Measurements from ENCODE around the gene ARMH3. TPM values are rescaled to one million over a fixed set of nuclear protein-coding genes. Genes with fewer than 3 reads are reported as not detected.

ARMH3 gene
- total and polyA plus RNA-seq, 10 donors = 11.6 to 37.4 (median 21.6) TPM

DNA sequence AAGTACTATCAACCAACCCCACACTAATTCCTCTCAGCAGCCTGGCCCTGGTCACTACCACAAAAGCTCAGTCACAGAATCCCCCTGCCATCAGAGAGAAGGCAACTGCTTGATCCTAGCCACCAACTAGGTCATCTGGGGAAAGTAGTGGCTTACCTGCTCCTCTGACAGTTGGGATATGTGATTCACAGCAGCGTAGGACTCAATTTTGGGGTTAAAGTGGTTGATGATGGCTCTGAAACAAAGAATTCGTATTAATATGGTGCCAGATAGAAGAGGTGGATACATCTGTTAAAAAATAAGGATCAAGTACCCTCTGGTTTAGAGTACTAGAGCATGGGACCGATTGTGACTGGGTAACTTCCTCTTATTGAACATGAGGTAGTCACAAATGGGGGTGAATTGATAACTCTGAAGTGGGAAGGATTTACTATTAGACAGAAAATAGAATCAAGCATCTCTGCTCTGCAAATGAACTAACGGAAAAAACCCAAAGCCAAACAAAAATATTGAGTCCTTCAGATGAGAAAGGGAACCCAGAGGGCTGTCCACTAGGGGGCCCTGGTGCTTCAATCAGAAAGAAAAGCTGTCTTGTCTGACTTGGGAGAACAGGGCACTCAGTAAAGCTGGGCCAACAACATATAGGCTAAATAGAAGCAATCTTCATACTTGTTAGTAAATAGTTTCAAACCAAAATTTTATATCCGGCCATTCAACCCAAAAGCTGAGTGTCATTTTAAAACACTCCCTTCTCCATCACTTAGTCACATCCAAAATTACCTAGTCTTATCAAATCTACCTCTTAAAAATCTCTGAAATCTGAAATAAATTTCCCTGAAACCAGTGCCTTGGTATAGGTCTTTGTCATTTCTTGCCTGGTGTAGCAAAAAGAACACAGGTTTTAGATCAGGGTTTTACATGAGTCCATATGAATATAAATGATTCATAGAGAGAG is 166.4 kb downstream of the ARMH3 start:
- no peaks in the 10 kb centered on the region for H3K27me3 ChIP-seq (replicated peaks in 1 of 7)
- intact Hi-C loops (cut with DNase I; ENCODE audit: low total_unique reads) = loop anchor here (5.0 kb wide), 1 partner anchor 123 kb away; no protein-coding TSS in a partner anchor
- H3K4me3 ChIP-seq = no peak overlapping the region
- peak; percentile 84 for DNase-seq
- peaks cover 0 to 36% (median 0%) of the 10 kb centered on the region in 6 donors for H3K36me3 ChIP-seq
- H3K4me1 ChIP-seq = peaks cover 0 to 51% (median 14%) of the 10 kb centered on the region in 6 donors
- H3K9me3 ChIP-seq = no peaks in the 10 kb centered on the region
- peak overlapping the region in 3 of 8 donors; percentile 7 to 64 (median 19) for H3K27ac ChIP-seq
- no peak for TF ChIP-seq POLR2AphosphoS5 (IDR thresholded peaks at IDR 0.05)
- no peak for TF ChIP-seq POLR2A (IDR thresholded peaks at IDR 0.05)
- TF ChIP-seq, protein P1, sequence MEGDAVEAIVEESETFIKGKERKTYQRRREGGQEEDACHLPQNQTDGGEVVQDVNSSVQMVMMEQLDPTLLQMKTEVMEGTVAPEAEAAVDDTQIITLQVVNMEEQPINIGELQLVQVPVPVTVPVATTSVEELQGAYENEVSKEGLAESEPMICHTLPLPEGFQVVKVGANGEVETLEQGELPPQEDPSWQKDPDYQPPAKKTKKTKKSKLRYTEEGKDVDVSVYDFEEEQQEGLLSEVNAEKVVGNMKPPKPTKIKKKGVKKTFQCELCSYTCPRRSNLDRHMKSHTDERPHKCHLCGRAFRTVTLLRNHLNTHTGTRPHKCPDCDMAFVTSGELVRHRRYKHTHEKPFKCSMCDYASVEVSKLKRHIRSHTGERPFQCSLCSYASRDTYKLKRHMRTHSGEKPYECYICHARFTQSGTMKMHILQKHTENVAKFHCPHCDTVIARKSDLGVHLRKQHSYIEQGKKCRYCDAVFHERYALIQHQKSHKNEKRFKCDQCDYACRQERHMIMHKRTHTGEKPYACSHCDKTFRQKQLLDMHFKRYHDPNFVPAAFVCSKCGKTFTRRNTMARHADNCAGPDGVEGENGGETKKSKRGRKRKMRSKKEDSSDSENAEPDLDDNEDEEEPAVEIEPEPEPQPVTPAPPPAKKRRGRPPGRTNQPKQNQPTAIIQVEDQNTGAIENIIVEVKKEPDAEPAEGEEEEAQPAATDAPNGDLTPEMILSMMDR (IDR thresholded peaks at IDR 0.05 in 8 of 11, conservative IDR thresholded peaks at IDR 0.05 in 3 of 11) = peak; percentile 55 to 86 (median 76)
- 53 to 70% (median 58%) methylated on average over 5 of the region's 5 CpGs for WGBS, 5 donors

DNA sequence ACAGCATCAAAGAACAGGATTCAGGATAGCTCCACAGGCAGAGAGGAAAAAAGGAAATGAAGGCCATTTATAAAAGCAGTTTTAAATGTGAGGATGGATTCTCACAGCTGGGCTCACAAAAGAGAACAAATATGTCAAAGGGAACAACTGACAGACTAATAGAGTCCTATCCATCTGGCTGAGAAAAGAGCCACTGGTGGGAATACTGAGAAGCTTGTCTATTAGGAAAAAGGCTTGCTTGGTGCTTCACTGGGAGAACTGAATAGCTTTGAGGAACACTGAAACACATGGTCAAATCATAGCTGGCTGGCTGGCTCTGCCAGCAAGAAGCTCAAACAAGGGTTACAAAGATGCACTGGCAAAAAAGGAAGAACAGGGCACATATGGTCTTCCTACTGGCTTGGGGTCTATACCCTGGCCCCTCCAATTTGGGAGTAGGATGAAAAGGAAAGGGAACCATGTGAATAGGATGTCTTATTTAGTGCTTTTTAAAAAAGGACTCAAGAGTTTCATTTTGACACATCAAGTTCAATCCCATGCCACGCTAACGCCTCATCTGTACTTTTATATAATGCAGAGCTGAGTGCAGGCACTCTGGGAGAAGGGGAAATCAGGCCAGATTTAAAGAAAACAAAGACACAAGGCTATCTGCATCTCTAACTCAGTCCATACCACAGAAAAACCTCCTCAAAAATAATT is 167.6 kb downstream of the ARMH3 start:
- Histone ChIP-seq H3K27me3 (replicated peaks in 1 of 7) (no peaks in the 10 kb centered on the region), H3K27ac (peak overlapping the region in 1 of 8 donors; percentile 23), H3K9me3 (no peaks in the 10 kb centered on the region), H3K36me3 (peaks cover 0 to 44% (median 0%) of the 10 kb centered on the region in 6 donors), H3K4me1 (peaks cover 0 to 41% (median 12%) of the 10 kb centered on the region in 6 donors), H3K4me3 (no peak overlapping the region)
- WGBS, 5 donors = 53 to 78% (median 74%) methylated on average over 2 of the region's 2 CpGs
- no peak for DNase-seq
- TF ChIP-seq, protein P1 (IDR thresholded peaks at IDR 0.05 in 8 of 11, conservative IDR thresholded peaks at IDR 0.05 in 3 of 11) = no peak
- TF ChIP-seq POLR2AphosphoS5 (IDR thresholded peaks at IDR 0.05) (no peak), POLR2A (IDR thresholded peaks at IDR 0.05) (no peak)
- intact Hi-C loops (cut with DNase I; ENCODE audit: low total_unique reads) = loop anchor here (5.0 kb wide), 1 partner anchor 124 kb away; no protein-coding TSS in a partner anchor

DNA sequence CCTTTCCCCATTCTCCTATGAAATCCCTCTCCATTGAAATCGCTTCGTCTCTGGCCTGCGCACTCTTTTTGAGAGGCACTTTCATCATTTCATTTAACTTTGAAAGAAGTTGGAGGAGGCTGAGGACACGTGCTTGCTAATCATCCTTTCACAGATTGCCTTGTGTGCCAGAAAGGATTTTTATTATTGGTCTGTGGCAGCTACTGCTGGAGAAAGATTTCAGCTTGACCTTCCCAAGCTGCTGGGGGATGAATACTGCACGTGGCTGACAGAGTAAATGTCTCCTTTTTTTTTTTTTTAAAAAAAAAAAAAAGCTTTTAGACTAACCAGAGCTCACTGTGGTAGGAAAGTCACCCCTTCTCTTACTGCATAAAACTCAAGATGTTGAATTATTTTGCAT is 168.2 kb downstream of the ARMH3 start:
- no peaks in the 10 kb centered on the region for H3K27me3 ChIP-seq (replicated peaks in 1 of 7)
- no peaks in the 10 kb centered on the region for H3K9me3 ChIP-seq
- H3K4me1 ChIP-seq = peaks cover 0 to 38% (median 10%) of the 10 kb centered on the region in 6 donors
- 85 to 96% (median 87%) methylated on average over 5 of the region's 5 CpGs for WGBS, 5 donors
- DNase-seq = no peak
- H3K36me3 ChIP-seq = peaks cover 0 to 49% (median 0%) of the 10 kb centered on the region in 6 donors
- no peak overlapping the region for H3K4me3 ChIP-seq
- intact Hi-C loops (cut with DNase I; ENCODE audit: low total_unique reads) = loop anchor here (5.0 kb wide), 1 partner anchor 125 kb away; no protein-coding TSS in a partner anchor
- TF ChIP-seq POLR2AphosphoS5 (IDR thresholded peaks at IDR 0.05) (no peak), POLR2A (IDR thresholded peaks at IDR 0.05) (no peak)
- TF ChIP-seq, protein P1 (IDR thresholded peaks at IDR 0.05 in 8 of 11, conservative IDR thresholded peaks at IDR 0.05 in 3 of 11) = no peak
- H3K27ac ChIP-seq = no peak overlapping the region
